ENCODE results near the gene PAX7. TPM values are rescaled to one million over a fixed set of nuclear protein-coding genes. Genes with fewer than 3 reads are reported as not detected.

Gene PAX7
- total and polyA plus RNA-seq, 11 donors, result not detected

GRCh38 chr1:18673976-18674375 is 43.3 kb downstream of the PAX7 start:
- Histone ChIP-seq H3K27ac (no peak overlapping the region), H3K4me1 (no peaks in the 10 kb centered on the region), H3K4me3 (no peak overlapping the region), H3K9me3 (no peaks in the 10 kb centered on the region), H3K36me3 (no peaks in the 10 kb centered on the region), H3K27me3 (peaks cover 0 to 88% (median 30%) of the 10 kb centered on the region in 9 donors)
- DNase-seq (no peak), ATAC-seq (no peak)
- TF ChIP-seq CTCF (IDR thresholded peaks at IDR 0.05) (no peak), POLR2A (IDR thresholded peaks at IDR 0.05) (no peak)
- 35 to 47% (median 44%) methylated on average over 5 of the region's 5 CpGs for WGBS, 4 donors
- intact Hi-C loops (cut with DNase I), result no loop called here

DNA sequence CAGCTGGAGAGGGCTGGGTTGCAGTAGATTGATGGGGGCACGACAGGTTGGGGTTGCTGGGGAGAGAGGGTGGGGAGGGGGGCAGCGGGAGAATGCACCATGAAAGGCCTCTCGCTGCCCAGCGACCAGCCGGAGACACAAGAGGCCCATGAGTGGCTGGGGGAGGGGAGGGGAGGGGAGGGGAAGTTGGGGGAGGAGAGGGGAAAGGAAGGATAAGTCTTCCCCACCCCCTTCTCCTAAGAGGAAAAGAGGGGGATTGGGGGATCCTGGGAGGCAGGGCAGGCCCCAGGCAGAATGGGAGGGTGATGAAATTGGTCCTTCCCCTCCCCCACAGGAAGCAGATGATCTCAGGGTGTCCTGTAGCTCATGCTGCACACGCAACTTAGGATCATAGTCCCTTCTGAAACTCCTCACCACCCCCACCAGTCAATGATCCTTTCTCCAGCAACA is 45.7 kb downstream of the PAX7 start:
- DNase-seq (no peak), ATAC-seq (no peak)
- Histone ChIP-seq H3K9me3 (no peaks in the 10 kb centered on the region), H3K4me3 (no peak overlapping the region), H3K27me3 (peaks cover 0 to 86% (median 37%) of the 10 kb centered on the region in 9 donors), H3K36me3 (no peaks in the 10 kb centered on the region), H3K27ac (no peak overlapping the region), H3K4me1 (no peaks in the 10 kb centered on the region)
- intact Hi-C loops (cut with DNase I), result no loop called here
- TF ChIP-seq POLR2A (IDR thresholded peaks at IDR 0.05) (no peak), CTCF (IDR thresholded peaks at IDR 0.05) (no peak)
- WGBS, 4 donors, result 10 to 20% (median 17%) methylated on average over 6 of the region's 6 CpGs

- Histone ChIP-seq H3K4me1 (no peaks in the 10 kb centered on the region), H3K27ac (no peak overlapping the region), H3K4me3 (no peak overlapping the region), H3K27me3 (peaks cover 0 to 61% (median 17%) of the 10 kb centered on the region in 9 donors), H3K9me3 (no peaks in the 10 kb centered on the region), H3K36me3 (no peaks in the 10 kb centered on the region)
- 70 to 76% (median 74%) methylated on average over 4 of the region's 4 CpGs for WGBS, 4 donors
- DNase-seq, result no peak
- intact Hi-C loops (cut with DNase I), result no loop called here
- peak in 11 of 12 donors; percentile 13 to 48 (median 40) for TF ChIP-seq CTCF (IDR thresholded peaks at IDR 0.05)
- TF ChIP-seq POLR2A (IDR thresholded peaks at IDR 0.05), result no peak
- no peak for ATAC-seq
Measured at GRCh38 chr1:18681423-18681835, 50.8 kb downstream of the PAX7 start.

GRCh38 chr1:18682375-18682774 is 51.7 kb downstream of the PAX7 start:
- WGBS, 4 donors, result 13 to 53% (median 48%) methylated on average over 2 to 3 of the region's 3 CpGs
- TF ChIP-seq CTCF (IDR thresholded peaks at IDR 0.05), result no peak
- TF ChIP-seq POLR2A (IDR thresholded peaks at IDR 0.05), result no peak
- intact Hi-C loops (cut with DNase I), result no loop called here

More at GRCh38 chr1:18682375-18682774, 51.7 kb downstream of the PAX7 start:
- Histone ChIP-seq H3K4me3 (no peak overlapping the region), H3K27me3 (peaks cover 0 to 55% (median 13%) of the 10 kb centered on the region in 9 donors), H3K9me3 (no peaks in the 10 kb centered on the region), H3K36me3 (no peaks in the 10 kb centered on the region), H3K4me1 (no peaks in the 10 kb centered on the region), H3K27ac (no peak overlapping the region)
- DNase-seq (no peak), ATAC-seq (no peak)

Data from heart left ventricle (tissue), 16 donors.